G401.6 (cell line): ENCODE measurements around the gene B9D1.

Source experiments
- FAIRE-seq: peaks from 2 replicates; lab custom pipeline; 2012; peaks lifted over from hg19 to GRCh38; lab: Jason Lieb, UNC

Gene B9D1

GRCh38 chr17:19301274-19301951 lies 61.1 kb downstream of the B9D1 start:
- no peak for FAIRE-seq

- FAIRE-seq = no peak
Measured at GRCh38 chr17:19299866-19300265, 62.7 kb downstream of the B9D1 start.

- FAIRE-seq = no peak
Measured at GRCh38 chr17:19299214-19299747, 63.2 kb downstream of the B9D1 start.

- no peak for FAIRE-seq
Measured at GRCh38 chr17:19298569-19299213, 63.8 kb downstream of the B9D1 start.

- no peak for FAIRE-seq
Measured at GRCh38 chr17:19296786-19297778, 65.4 kb downstream of the B9D1 start.

- no peak for FAIRE-seq
Measured at GRCh38 chr17:19295473-19296135, 66.9 kb downstream of the B9D1 start.

- FAIRE-seq = no peak
Measured at GRCh38 chr17:19294443-19294842, 68.1 kb downstream of the B9D1 start.
